ENCODE measurements around the gene CGB3. TPM values are rescaled to one million over a fixed set of nuclear protein-coding genes. Genes with fewer than 3 reads are reported as not detected.

Gene CGB3
- total RNA-seq, 2 experiments from 2014 or later = not detected

- H3K9me3 Mint-ChIP-seq = no peaks in the 10 kb centered on the region
- H3K4me3 Mint-ChIP-seq = no peak overlapping the region
- POLR2A ChIA-PET = no interaction called here
- no peak overlapping the region for H3K27ac Mint-ChIP-seq
- H3K36me3 Mint-ChIP-seq (ENCODE audit: low read depth) = peaks cover 42% of the 10 kb centered on the region
- DNase-seq = no peak
- CTCF ChIA-PET = no interaction called here
- no peaks in the 10 kb centered on the region for H3K27me3 Mint-ChIP-seq
- H3K4me1 Mint-ChIP-seq = peaks cover 26% of the 10 kb centered on the region
Observed at GRCh38 chr19:48988860-48989259, 35.3 kb downstream of the CGB3 start.

GRCh38 chr19:48988286-48988685 lies 35.8 kb downstream of the CGB3 start:
- Mint-ChIP-seq H3K27me3 (no peaks in the 10 kb centered on the region), H3K27ac (no peak overlapping the region), H3K4me1 (peaks cover 24% of the 10 kb centered on the region), H3K4me3 (no peak overlapping the region), H3K36me3 (ENCODE audit: low read depth) (peaks cover 41% of the 10 kb centered on the region), H3K9me3 (no peaks in the 10 kb centered on the region)
- POLR2A ChIA-PET = no interaction called here
- CTCF ChIA-PET = no interaction called here
- no peak for DNase-seq

GRCh38 chr19:48987323-48987722 lies 36.8 kb downstream of the CGB3 start:
- DNase-seq = no peak
- Mint-ChIP-seq H3K4me1 (peaks cover 21% of the 10 kb centered on the region), H3K36me3 (ENCODE audit: low read depth) (peaks cover 43% of the 10 kb centered on the region), H3K27ac (no peak overlapping the region), H3K9me3 (no peaks in the 10 kb centered on the region), H3K27me3 (no peaks in the 10 kb centered on the region), H3K4me3 (no peak overlapping the region)
- CTCF ChIA-PET = interaction anchor here (0.5 to 2.1 kb wide), 4 partner anchors 11 to 540 kb away, joined by 3 to 10 read pairs (median 4); partner anchors contain the start of gene RCN3
- POLR2A ChIA-PET = interaction anchor here (1.4 kb wide), 1 partner anchor 21 kb away, joined by 3 read pairs; no protein-coding TSS in a partner anchor

- no peak overlapping the region for H3K27ac Mint-ChIP-seq
- H3K4me1 Mint-ChIP-seq = peaks cover 14% of the 10 kb centered on the region
- no peaks in the 10 kb centered on the region for H3K27me3 Mint-ChIP-seq
- no peak for DNase-seq
- POLR2A ChIA-PET = interaction anchor here (0.6 to 1.4 kb wide), 2 partner anchors 20 to 33 kb away, joined by 3 read pairs; no protein-coding TSS in a partner anchor
- H3K4me3 Mint-ChIP-seq = no peak overlapping the region
- peaks cover 51% of the 10 kb centered on the region for H3K36me3 Mint-ChIP-seq (ENCODE audit: low read depth)
- no peaks in the 10 kb centered on the region for H3K9me3 Mint-ChIP-seq
- CTCF ChIA-PET = interaction anchor here (1.6 to 2.1 kb wide), 2 partner anchors 12 to 14 kb away, joined by 5 to 10 read pairs; no protein-coding TSS in a partner anchor
Observed at GRCh38 chr19:48986211-48986610, 37.9 kb downstream of the CGB3 start.

GRCh38 chr19:48985711-48986110 lies 38.4 kb downstream of the CGB3 start:
- DNase-seq = no peak
- ChIA-PET POLR2A (interaction anchor here (0.8 kb wide), 1 partner anchor 9 kb away, joined by 4 read pairs; no protein-coding TSS in a partner anchor), CTCF (interaction anchor here (1.6 kb wide), 1 partner anchor 12 kb away, joined by 5 read pairs; no protein-coding TSS in a partner anchor)
- Mint-ChIP-seq H3K36me3 (ENCODE audit: low read depth) (peaks cover 50% of the 10 kb centered on the region), H3K27me3 (no peaks in the 10 kb centered on the region), H3K4me3 (no peak overlapping the region), H3K27ac (no peak overlapping the region), H3K4me1 (peaks cover 9% of the 10 kb centered on the region), H3K9me3 (no peaks in the 10 kb centered on the region)

- CTCF ChIA-PET = interaction anchor here (1.1 to 4.3 kb wide), 3 partner anchors 11 to 194 kb away, joined by 4 to 51 read pairs (median 4); partner anchors contain the start of genes GYS1 and RUVBL2
- Mint-ChIP-seq H3K9me3 (no peaks in the 10 kb centered on the region), H3K4me1 (peaks cover 6% of the 10 kb centered on the region)
Observed at GRCh38 chr19:48982280-48982679, 41.9 kb downstream of the CGB3 start.

GRCh38 chr19:48977061-48977460 lies 47.1 kb downstream of the CGB3 start:
- H3K27ac Mint-ChIP-seq = no peak overlapping the region
- ChIA-PET POLR2A (interaction anchor here (1.0 to 2.2 kb wide), 5 partner anchors 8 to 23 kb away, joined by 3 to 11 read pairs (median 4); partner anchors contain the start of genes BAX, GYS1 and RUVBL2), CTCF (interaction anchor here (1.1 to 11.4 kb wide), 4 partner anchors 16 to 189 kb away, joined by 3 to 103 read pairs (median 4); partner anchors contain the start of genes GYS1 and RUVBL2)
- DNase-seq = no peak
- peaks cover 6% of the 10 kb centered on the region for H3K4me1 Mint-ChIP-seq
- H3K4me3 Mint-ChIP-seq = no peak overlapping the region
- H3K27me3 Mint-ChIP-seq = no peaks in the 10 kb centered on the region
- no peaks in the 10 kb centered on the region for H3K9me3 Mint-ChIP-seq
- H3K36me3 Mint-ChIP-seq (ENCODE audit: low read depth) = peaks cover 30% of the 10 kb centered on the region

More at GRCh38 chr19:48982280-48982679, 41.9 kb downstream of the CGB3 start:
- Mint-ChIP-seq H3K27ac (no peak overlapping the region), H3K27me3 (no peaks in the 10 kb centered on the region), H3K4me3 (no peak overlapping the region), H3K36me3 (ENCODE audit: low read depth) (peaks cover 38% of the 10 kb centered on the region)
- POLR2A ChIA-PET = interaction anchor here (2.3 kb wide), 1 partner anchor 11 kb away, joined by 12 read pairs; the partner anchor contains the start of genes GYS1 and RUVBL2
- DNase-seq = no peak

- Mint-ChIP-seq H3K9me3 (no peaks in the 10 kb centered on the region), H3K27ac (no peak overlapping the region), H3K36me3 (ENCODE audit: low read depth) (peaks cover 22% of the 10 kb centered on the region), H3K27me3 (no peaks in the 10 kb centered on the region), H3K4me1 (peaks cover 6% of the 10 kb centered on the region), H3K4me3 (no peak overlapping the region)
- POLR2A ChIA-PET = interaction anchor here (0.7 to 2.2 kb wide), 8 partner anchors 9 to 76 kb away, joined by 3 to 11 read pairs (median 6); partner anchors contain the start of genes BAX, FTL, GYS1 and RUVBL2
- CTCF ChIA-PET = interaction anchor here (0.7 to 11.4 kb wide), 6 partner anchors 17 to 872 kb away, joined by 3 to 103 read pairs (median 4); partner anchors contain the start of genes GYS1 and RUVBL2
- peak; percentile 48 for DNase-seq
Observed at GRCh38 chr19:48975947-48976847, 47.9 kb downstream of the CGB3 start.

Other genes with a start within 250 kb of the CGB3 start
- 10 to 100 TPM; 39.8 TPM for gene BCAT2, start 213.3 kb downstream of the CGB3 start, total RNA-seq
- under 1 TPM; 0.50 to 0.63 TPM for gene HSD17B14, start 187.8 kb downstream of the CGB3 start, total RNA-seq
- 1 to 10 TPM; 4.5 to 5.5 TPM for gene PLEKHA4, start 155.7 kb downstream of the CGB3 start, total RNA-seq
- 10 to 100 TPM; 77.2 to 81.4 TPM for gene PPP1R15A, start 151.9 kb downstream of the CGB3 start, total RNA-seq
- under 1 TPM in 1 of 2 experiments, not detected in 1; 0.13 TPM for gene TULP2, start 125.6 kb downstream of the CGB3 start, total RNA-seq
- 100 to 1,000 TPM; 287 to 300 TPM for gene NUCB1, start 124.0 kb downstream of the CGB3 start, total RNA-seq
- 1 to 10 TPM; 1.6 to 2.9 TPM for gene DHDH, start 90.6 kb downstream of the CGB3 start, total RNA-seq
- 100 to 1,000 TPM; 255 to 258 TPM for gene BAX, start 69.5 kb downstream of the CGB3 start, total RNA-seq
- gene FTL, start 59.0 kb downstream of the CGB3 start, total RNA-seq = 1,000 to 10,000 TPM; 1,110 to 1,123 TPM
- gene GYS1, start 31.0 kb downstream of the CGB3 start, total RNA-seq = 10 to 100 TPM; 55.1 to 56.3 TPM
- gene RUVBL2, start 30.4 kb downstream of the CGB3 start, total RNA-seq = 10 to 100 TPM; 74.7 to 80.1 TPM
- gene LHB, start 7.2 kb downstream of the CGB3 start, total RNA-seq = under 1 TPM; 0.63 to 0.88 TPM
- gene CGB2, start 7.6 kb upstream of the CGB3 start, total RNA-seq = not detected
- gene CGB1, start 12.6 kb upstream of the CGB3 start, total RNA-seq = not detected
- not detected for gene CGB5, start 19.5 kb upstream of the CGB3 start, total RNA-seq
- gene CGB8, start 24.8 kb upstream of the CGB3 start, total RNA-seq = not detected
- not detected for gene CGB7, start 33.4 kb upstream of the CGB3 start, total RNA-seq
- gene NTF4, start 40.5 kb upstream of the CGB3 start, total RNA-seq = not detected
- gene KCNA7, start 48.4 kb upstream of the CGB3 start, total RNA-seq = not detected
- 100 to 1,000 TPM; 179 to 188 TPM for gene SNRNP70, start 61.1 kb upstream of the CGB3 start, total RNA-seq
- gene LIN7B, start 90.0 kb upstream of the CGB3 start, total RNA-seq = 1 to 10 TPM; 4.3 to 4.7 TPM
- gene C19orf73, start 94.8 kb upstream of the CGB3 start, total RNA-seq = 1 to 10 TPM; 1.0 TPM
- gene PPFIA3, start 95.2 kb upstream of the CGB3 start, total RNA-seq = 1 to 10 TPM; 2.6 TPM
- not detected for gene HRC, start 131.1 kb upstream of the CGB3 start, total RNA-seq
- gene TRPM4, start 133.5 kb upstream of the CGB3 start, total RNA-seq = under 1 TPM in 1 of 2 experiments, not detected in 1; 0.58 TPM

Data from activated CD4-positive, alpha-beta memory T cell treated with anti-CD3 and anti-CD28 coated beads, Interleukin-2, amount 10 ng/mL, durations not matched to agents 7 days and 5 days (primary cell).